Measurements from ENCODE around the gene OPA3.

The OPA3 gene

DNA sequence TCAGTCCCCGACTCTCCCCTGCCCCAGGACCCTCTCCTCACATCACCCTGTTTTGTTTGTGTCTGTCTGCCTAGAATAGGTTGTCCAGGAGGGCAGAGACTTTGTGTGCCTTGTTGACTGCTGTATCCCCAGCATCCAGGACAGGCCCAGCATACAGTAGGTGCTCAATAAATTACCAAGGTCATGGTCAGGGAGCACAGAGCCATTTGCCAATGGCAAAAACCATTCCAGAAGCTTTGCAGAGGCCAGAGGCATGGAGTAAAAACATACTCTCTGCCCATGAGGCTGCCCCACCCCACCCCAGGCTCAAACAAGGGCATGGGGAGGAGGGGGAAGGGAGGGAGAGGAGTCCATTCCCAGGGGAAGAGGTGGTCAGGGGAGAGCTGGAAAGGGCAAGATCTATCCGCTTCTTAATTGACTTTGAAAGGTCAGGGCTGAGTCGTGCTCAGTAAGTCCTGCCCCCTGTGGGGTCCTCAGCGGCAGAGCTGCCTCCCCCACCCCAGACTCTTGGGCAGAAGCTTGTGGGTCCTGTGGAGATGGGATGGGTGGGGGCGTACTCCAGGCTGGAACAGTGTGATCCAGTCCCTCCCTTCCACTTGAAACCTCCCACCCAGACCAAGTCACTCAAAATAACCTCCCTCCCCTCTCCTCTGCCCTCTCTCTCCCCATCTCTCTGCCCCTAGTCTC is 13.0 kb upstream of the OPA3 start:
- no peak for DNase-seq

DNA sequence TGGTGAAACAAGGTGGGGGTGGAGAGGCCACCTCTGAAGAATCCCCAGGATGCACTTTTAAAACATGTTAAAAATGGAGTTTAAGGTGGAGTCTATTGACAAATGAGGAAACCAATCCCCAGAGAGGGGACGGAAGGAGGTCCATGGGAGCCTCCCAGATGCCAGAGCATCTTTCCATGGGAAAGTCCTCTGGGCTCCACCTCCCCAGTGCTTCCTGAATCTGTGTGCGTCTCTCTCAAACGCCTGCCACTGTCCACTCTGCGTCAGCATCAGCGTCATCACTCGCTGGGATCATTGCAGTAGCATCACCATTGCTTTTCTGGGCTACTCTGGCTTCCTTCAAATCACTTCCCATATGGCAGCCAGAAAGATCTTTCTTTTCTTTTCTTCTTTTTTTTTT is 11.2 kb upstream of the OPA3 start:
- no peak for DNase-seq

DNA sequence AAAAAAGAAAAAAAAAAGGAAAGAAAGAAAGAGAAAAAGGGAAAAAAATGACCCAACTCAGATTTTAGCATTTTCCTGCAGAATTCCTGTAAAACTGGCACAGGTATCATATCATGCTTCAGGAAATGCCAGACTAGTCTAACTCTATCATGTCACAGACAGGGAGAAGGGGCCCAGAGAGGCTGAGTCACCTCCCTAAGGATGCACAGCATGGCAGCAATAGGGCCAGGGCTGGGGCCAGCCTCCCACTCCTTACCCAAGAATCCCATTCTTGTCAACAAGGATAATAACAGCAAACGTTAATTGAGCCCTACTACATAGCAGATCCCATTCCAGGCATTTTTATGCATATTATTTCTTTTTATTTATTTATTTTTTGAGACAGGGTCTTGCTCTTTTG is 8.9 kb upstream of the OPA3 start:
- DNase-seq: no peak

DNA sequence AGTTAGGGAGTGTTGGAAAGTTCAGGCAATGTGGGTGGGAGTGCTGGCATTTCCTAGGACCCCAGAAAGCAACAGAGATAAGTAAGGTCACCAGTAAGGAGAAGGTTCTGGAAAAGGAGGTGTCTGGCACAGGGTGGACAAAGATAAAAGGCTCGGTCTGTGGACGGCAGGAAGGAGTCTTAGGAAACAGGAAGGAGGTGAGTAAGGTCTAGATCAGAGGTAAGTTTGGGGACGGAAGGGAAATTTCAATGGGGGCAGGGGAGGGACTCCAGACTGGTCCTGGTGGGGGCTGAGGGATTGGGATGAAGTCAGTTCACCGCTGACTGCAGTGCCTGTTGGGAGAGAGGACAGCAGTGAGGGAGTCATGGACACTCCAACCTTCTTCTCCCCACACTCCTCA is 7.8 kb upstream of the OPA3 start:
- DNase-seq: no peak

DNA sequence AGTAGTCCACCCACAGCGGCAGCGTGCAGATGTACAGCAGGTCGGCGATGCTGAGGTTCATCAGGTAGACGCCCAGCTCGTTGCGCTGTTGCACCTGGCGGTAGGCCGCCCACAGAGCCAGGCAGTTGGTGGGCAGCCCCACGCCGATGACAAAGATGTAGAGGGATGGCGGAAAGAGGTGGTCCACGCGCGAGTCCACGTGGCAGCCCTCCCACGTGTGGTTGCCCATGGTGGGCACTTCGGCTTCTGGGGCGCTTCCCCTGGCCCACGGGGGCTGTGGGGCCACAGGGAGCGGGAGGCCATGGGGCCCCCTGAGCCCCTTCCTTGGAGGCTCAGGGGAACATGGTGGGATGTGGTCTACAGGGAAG is 7.0 kb upstream of the OPA3 start:
- DNase-seq: no peak

DNA sequence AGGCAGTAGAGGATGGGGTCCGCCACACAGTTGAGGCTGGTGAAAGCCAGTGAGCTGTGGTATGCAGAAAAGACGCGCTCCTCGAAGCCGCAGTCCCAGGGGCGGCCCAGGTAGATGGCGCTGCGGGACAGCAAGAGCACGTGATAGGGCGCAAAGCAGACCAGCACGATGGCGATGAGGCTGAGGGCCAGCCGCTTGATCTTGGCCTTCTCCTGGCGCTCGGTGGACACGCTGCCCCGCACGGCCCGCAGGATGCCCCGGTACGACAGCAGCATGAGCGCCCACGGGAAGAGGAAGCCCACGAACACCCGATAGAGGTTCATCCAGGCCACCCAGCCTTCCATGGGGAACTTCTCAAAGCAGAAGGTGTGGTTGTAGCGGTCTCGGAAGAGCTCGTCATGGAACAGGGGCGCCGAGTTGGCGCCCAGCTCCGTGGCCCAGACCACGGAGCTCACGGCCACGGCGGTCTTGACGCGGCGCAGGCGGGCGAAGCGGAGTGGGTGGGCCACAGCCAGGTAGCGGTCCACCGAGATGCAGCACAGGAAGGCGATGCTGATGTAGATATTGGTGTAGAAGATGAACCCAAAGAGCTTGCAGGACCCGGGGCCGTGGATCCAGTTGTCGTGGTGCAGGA is 6.5 kb upstream of the OPA3 start:
- DNase-seq: peak; percentile 27

DNA sequence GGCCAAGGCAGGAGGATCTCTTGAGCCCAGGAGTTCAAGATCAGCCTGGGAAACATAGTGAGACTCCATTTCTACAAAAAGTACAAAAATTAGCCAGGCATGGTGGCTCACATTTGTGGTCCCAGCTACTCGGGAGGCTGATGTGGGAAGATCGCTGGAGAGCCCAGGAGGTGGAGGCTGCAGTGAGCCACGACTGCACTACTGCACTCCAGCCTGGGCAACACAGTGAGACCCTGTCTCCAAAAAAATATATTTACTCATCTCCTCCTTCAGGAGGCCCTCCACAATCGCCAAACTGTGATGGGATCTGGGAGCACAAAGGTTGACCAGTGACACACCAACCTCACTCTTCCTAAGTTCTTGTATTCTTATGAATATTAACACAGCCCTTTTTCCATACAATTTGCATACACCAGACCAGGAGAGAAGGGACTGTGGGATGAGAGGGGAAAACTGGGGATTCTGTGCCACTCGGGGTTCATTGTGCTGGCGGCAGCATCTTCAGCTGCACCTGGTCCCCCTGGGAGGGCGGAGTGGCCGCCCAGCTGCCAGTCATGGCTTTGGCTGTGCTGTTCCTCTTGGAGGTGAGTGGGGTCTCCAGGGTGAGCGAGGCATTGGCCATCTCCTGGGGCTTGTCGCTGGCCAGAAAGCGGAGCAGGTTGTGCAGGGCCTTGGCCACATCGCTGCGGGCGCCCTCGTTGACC is 5.8 kb upstream of the OPA3 start:
- no peak for DNase-seq

DNA sequence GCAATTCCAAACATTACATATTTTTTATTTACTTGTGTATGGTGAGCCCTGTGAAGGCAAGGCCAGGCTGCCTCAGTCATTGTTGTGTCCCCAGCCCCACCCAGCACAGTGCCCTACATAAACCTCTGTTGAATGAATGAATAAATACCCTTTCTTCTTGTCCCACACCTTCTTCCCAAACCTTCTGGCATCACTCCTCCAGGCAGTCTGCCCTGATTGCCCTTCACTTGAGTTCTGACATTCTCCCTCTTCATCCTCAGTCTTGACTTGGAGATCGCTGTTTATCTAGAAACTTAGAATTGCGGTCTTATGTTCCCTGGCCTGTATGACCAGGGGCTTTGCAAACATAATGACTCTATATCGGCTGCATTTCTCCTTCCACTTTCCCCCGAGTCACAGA is 5.2 kb upstream of the OPA3 start:
- no peak for DNase-seq

DNA sequence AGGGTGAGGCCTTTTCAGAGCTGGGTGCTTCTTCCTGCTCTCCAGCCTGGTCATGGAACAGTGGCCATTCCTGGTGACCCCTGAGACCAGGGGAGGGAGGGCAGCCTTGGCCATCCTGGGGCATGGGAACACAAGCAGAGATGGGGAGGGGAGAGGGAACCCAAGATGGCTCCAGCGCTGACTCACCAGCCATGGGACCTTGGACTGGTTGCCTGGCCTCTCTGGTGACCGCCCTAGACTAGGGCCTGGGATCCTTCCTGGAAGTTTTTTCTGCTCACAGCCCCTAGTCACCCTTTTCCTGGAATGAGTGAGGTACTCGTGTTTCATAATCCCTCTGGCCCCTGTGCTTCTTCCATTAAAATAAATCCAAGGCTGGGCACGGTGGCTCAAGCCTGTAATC is 3.3 kb upstream of the OPA3 start:
- DNase-seq: no peak

DNA sequence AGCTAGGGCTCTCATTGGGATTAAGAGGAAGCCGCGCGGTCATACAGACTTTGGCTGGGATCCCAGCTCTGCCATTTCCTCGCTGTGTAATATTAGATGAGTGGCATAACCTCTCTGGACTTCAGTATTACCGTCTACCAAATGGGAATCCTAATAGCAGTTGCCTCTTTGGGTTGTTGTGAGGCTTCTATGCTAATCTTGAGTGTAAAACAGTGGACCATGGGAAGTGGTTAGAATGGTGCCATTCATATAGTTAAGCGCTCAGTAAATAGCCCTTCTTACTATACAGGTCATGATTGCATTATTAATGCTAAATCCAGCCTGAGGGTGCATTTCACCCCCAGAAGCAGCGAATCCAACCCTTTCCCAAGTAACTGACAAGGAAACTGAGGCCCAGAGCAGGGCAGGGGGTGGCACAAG is 566 bp upstream of the OPA3 start:
- DNase-seq: no peak

DNA sequence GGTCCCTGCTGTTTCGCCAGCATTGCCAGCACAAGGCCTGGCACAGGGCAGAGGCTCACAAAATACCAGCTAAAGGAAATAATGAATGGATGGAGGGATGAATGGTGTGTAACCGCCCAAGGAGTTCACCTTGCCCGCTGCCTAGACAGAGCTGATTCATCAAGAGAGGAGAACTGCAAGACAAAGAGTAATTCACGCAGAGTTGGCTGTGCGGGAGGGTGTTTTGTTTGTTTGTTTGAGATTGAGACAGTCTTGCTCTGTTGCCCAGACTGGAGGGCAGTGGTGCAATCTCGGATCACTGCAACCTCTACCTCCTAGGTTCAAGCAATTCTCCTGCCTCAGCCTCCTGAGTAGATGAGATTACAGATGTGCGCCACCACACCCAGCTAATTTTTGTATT is 3.0 kb downstream of the OPA3 start:
- no peak for DNase-seq

DNA sequence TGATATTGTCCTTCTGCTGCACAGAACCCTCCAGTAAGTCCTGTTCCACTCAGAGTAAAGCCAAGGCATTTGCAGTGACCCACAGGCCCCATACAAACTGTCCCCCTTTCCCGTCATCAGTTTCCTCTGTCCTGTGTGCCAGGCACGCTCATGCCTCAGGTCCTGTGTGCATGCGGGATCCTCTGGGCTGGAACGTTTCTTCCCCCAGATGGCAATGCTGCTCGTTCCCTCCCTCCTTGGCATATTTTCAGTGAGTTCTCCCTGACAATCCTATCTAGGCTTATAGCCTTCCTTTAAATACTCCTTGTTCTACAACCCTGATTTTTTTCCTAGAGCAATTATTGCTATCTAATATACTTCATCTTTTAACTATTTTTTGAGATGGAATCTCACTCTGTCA is 5.7 kb downstream of the OPA3 start:
- no peak for DNase-seq

DNA sequence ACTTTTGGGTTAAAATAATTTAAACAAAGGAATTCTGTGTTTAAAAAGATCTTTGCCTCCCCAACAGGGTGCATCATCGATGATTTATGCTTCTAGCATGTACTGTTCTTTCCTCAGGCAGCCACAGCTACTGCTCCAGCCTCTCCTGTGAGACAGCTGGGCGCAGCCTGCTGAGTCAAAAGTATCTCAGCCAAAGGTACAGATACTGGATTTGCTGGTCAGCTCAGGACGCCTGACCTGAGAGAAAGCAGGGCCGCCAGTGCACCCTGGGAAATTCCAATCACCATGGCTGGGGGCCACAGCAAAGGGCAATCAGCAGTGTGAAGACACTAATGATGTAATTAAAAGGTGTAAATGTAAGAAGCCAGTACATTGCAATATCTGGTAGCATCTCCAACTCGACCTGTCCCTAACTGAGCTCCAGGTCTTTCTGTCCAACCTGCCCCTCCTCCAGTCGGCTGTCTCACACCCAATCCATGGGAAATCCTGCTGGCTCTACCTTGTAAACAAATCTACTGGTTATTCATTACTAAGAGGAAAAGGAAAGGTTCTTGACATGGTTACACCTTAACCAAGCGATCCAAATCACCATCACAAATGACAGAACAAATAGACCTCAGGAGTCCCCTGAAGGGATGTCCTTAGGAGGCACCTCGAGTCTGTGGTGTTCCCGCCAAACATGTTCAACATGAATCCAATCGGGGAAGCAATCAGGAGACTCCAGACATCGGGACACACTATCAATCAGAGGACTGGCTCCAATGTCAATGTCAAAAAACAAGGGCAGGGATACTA is 7.3 kb downstream of the OPA3 start:
- no peak for DNase-seq

DNA sequence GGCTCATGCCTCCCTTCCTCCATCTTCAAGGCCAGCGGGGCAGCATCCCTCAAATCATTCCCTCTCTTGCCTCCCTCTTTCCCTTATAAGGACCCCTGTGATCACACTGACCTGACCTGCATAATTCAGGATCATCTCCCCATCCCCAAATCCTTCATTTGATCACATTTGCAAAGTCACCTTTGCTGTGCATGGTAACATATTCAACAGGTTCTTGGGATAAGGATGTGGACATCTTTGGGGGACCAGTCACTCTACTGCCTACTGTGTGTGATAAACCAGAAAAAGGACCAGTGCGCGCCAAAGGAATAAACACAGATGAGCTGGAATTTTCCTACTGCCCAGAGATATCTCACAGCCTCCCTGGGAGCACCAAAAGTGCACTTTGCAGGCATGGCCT is 7.9 kb downstream of the OPA3 start:
- DNase-seq: no peak

DNA sequence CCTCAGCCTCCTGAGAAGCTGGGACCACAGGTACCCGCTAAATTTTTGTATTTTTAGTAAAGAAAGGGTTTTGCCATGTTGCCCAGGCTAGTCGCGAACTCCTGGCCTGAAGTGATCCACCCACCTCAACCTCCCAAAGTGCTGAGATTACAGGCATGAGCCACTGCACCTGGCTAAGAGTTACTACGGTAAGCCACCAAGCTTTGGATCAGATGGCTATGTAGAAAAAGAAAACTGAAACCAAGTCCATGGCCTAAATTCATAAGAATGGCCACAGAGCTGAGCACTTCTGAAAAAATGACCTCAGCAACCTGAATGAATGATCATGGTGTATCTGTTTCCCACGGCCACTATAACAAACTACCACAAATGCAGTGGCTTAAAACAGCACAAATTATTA is 9.4 kb downstream of the OPA3 start:
- no peak for DNase-seq

DNA sequence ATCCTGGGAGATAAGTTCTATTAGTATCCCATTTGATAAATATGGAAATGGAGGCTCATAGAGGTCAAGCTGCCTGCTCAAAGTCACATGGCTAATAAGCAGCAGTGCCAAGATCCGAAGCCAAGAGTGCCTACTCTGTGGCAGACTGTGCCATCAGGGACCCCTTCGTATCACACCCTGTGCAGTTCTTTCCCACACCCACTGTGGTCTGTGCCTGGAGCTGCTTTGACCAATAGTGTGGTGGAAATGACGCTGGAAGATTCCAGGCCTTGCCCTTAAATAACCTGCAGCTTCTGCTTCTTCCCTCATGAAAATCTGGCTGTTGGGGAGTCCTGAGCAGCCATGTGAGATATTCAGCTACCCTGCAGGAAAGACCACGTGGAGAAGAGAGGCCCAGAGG is 10.1 kb downstream of the OPA3 start:
- no peak for DNase-seq

DNA sequence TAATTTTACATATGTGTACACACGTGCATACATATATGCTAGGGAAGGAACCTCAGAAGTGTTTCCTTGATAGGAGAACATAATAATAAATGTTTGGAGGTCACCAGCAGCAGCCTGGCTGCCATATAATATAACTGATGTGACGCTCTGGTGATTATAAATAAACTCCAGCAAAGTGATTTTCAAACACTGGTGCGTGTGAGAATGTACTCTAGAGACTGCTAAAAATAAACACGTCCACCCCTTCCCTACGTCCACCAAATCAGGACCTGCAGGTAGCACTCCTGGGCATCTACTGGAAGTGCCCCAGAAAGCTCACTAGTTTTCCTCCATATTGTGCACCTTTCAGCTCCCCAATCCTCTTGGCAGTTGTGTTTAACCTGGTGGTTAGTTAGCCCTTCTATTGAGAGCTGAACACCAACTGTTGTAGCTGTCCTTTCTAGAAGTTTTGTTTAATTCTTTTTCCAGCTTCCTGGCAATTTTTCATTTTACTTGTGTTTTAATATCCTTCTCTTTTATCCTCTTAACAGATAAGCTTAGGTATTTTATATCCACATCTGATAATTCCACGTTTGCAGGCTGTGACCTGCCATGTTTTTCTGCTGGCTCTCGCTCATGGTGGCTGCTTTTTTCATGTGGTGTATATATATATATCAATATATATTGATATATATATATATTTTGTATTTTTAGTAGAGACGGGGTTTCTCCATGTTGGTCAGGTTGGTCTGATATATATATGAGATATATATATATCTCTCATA is 13.0 kb downstream of the OPA3 start:
- no peak for DNase-seq

DNA sequence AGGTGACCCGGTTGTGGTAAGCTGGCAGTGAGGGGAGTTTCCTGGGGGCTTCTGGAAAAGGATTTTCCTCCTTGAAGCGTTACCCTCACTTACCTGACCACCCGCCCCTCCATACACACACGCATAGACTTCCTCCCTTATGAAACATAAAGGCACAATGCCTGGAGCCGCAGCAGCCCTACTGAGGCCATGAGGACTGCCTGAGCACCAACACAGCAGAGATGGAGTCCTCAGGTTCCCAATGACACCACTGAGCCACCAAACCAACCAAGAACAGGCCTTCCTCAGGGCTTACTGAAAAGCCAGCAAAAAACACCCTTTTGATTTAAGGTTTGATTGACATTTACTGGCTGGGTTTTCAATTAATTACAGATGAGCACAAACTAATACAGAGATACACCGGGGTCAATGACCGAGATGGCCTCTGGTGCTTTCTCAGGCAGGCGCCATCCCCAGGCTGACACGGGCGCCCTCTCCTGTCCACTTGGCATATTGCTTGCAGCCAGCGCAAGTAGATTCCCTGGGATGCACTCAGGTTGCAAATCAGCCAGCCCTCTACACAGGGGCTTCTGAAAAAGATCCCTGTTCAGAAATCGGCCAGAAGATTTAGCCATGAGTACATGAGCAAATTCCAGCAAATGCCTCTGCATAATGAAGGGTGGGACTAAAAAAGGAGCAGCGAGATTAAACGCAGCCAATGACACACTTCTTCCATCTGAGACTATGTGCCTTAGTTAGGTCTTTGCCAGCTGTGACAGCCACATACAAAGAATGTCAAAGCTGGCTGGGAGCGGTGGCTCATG is 14.8 kb downstream of the OPA3 start:
- no peak for DNase-seq

DNA sequence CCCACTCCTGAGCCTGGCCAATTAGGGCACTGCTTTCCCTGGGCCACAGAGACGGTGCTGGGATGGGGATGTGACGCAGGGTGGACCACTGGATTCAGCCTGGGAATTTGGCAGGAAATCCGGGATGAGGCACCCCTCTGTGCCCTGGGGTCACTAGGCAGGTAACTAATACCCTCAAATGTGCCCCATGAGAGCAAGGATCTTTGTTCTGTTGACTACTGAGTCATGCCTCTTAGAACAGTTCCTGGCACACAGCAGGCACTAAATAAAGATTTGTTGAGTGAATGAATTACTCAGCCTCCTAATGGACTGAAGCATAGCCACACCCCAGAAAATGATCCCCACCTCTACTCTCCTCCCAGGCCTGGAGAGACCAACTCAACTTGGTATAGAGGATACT is 15.9 kb downstream of the OPA3 start:
- DNase-seq: no peak

DNA sequence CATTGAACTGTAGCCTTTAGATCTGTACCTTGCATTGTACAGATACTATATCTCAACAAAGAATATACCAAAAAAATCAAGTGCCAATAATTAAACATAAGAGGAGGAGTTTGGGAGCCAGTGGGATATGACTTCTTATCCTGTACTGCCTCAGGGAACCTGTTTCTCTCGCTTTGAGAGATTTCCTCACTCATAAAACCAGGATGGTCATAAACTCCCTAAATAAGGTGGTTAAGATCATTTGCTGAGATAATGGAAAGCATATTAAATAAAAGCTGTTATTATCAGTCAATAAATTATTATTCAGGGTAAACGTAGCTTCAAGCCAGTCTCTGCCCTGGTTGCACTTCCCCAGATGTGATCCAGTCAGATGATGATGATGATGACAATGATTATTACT is 17.0 kb downstream of the OPA3 start:
- DNase-seq: no peak

DNA sequence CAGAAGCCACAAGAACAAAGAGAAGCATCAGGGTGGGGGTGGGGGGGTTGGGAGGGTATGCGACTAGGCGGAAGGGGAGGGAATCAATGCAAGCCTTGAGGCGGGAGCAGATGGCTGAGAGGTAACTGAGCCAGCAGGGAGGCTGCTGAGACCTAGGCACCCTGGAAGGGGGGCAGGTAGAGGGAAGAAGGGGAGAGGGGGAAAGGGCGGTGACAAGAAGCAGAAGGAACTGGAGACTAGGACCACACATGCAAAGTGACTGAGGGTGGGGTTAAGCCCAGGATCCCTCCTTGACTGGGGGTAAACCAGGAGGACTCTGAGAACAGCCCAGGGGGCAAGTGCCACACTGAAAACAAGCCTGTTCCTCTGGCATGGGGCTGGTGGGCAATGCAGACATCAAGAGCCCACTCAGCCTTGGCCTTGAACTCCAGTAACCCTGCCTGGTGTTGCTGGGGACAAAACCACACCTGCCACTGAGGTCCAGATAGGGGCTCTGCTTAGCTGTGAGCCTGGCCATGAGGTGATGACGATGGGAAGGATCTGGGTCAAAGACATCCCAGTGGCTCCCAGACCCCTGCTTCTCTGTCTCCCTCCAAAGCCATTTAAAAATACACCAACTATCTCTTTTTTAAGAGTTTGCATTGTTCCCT is 20.3 kb downstream of the OPA3 start:
- DNase-seq: no peak

DNA sequence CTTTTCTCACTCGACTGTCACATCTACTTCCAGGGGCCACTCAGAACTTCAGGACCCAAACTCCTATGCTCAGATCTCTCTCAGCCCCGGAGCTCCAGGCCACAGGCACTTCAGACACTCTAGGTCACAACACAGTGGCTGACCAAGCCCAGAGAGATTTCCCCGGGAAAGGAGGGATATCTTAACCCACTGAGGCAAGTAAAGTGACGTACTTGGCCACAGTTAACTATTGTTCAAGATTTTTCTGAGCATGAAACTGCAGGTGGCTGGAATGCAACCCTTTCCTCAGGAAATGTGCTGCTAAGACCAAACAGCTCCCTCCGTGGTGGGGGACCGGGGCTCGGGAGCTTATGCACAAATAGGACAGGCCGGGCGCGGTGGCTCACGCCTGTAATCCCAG is 23.9 kb downstream of the OPA3 start:
- DNase-seq: no peak
